Measurements from ENCODE around the gene POLR2E. TPM values are rescaled to one million over a fixed set of nuclear protein-coding genes. Genes with fewer than 3 reads are reported as not detected.

Gene POLR2E
- total and polyA plus RNA-seq, 10 of the 15 experiments (the other 5 are each of a cell fraction or from before 2014, with no cell fraction given): 4.0 to 487 (median 200) TPM

GRCh38 chr19:1103708-1104310 is 8.6 kb upstream of the POLR2E start, which contains the start of gene GPX4 (continued):
- TF ChIP-seq CUX1 (IDR thresholded peaks at IDR 0.05; ENCODE audit: insufficient replicate concordance, low read depth, low read length) (no peak), CREB1 (IDR thresholded peaks at IDR 0.05; ENCODE audit: low read depth) (peak; percentile 75; the same call in 1 of the 2 replicates), CBFB (IDR thresholded peaks at IDR 0.05; ENCODE audit: low read depth) (no peak), GATAD2B (conservative IDR thresholded peaks at IDR 0.05; ENCODE audit: low read depth) (peak; percentile 84), NR2C1 (IDR thresholded peaks at IDR 0.05) (no peak), STAT1 (conservative IDR thresholded peaks at IDR 0.05) (0 out of 2 replicates have a peak, but pooled peaks have one; percentile 45), POU2F2 (IDR thresholded peaks at IDR 0.05; ENCODE audit: borderline replicate concordance, low read depth, low read length) (peak; percentile 92), RELB (IDR thresholded peaks at IDR 0.05; ENCODE audit: low read depth) (no peak), SRF (IDR thresholded peaks at IDR 0.05; ENCODE audit: low read depth in 2 of 2, low read length in 2 of 2) (no peak), ZNF274 (IDR thresholded peaks at IDR 0.05; ENCODE audit: insufficient read depth, insufficient read length) (no peak), RAD21 (IDR thresholded peaks at IDR 0.05; ENCODE audit: insufficient read depth, low read depth, low read length) (no peak), TCF7 (IDR thresholded peaks at IDR 0.05; ENCODE audit: borderline replicate concordance) (no peak), ASH2L (IDR thresholded peaks at IDR 0.05; ENCODE audit: borderline replicate concordance, low read depth) (no peak), MLLT1 (IDR thresholded peaks at IDR 0.05) (no peak), SIX5 (IDR thresholded peaks at IDR 0.05; ENCODE audit: low read depth, low read length, severe bottlenecking) (no peak), FOXM1 (IDR thresholded peaks at IDR 0.05; ENCODE audit: low read depth, low read length) (no peak), ZBTB33 (IDR thresholded peaks at IDR 0.05) (no peak), RB1 (IDR thresholded peaks at IDR 0.05; ENCODE audit: borderline replicate concordance) (no peak; the same call in 1 of the 2 replicates)

All from GM12878 (cell line).